GM12875 (cell line): ENCODE results near the gene PFKFB4.
A peak's percentile ranks its signal among the peaks of the same experiment; 100 is the strongest.

Source experiments
- H3K4me3 ChIP-seq: one replicate; pipeline ENCODE4 v1.5.1; 2011; ENCODE audit warnings: low read depth, low read length, control low read depth
- CTCF ChIP-seq: IDR thresholded peaks from 2 replicates; pipeline ENCODE4 v1.5.1; 2011; ENCODE audit warnings: low read depth, mild to moderate bottlenecking, control low read depth, inconsistent platforms, low read length, moderate library complexity, borderline replicate concordance; ENCODE audit not compliant: insufficient read depth

Gene PFKFB4

GRCh38 chr3:48565186-48565585, 8.6 kb upstream of the PFKFB4 start:
- no peak overlapping the region for H3K4me3 ChIP-seq
- no peak for TF ChIP-seq CTCF

- no peak overlapping the region for H3K4me3 ChIP-seq
- TF ChIP-seq CTCF, result no peak
Measured at GRCh38 chr3:48564667-48565066, 8.1 kb upstream of the PFKFB4 start.

- TF ChIP-seq CTCF, result no peak
- no peak overlapping the region for H3K4me3 ChIP-seq
Measured at GRCh38 chr3:48564022-48564421, 7.4 kb upstream of the PFKFB4 start.

- H3K4me3 ChIP-seq, result no peak within 1 kb of the TSS
- no peak for TF ChIP-seq CTCF
Measured at GRCh38 chr3:48563382-48563918, 6.8 kb upstream of the PFKFB4 start, which contains the start of gene UCN2. TSS of gene UCN2 (minus strand) at chr3:48563781. CDS start at chr3:48563124, 657 bp downstream.

- TF ChIP-seq CTCF, result no peak
- H3K4me3 ChIP-seq, result no peak overlapping the region
Measured at GRCh38 chr3:48562367-48563095, 5.9 kb upstream of the PFKFB4 start.

- no peak overlapping the region for H3K4me3 ChIP-seq
- TF ChIP-seq CTCF, result peak; percentile 20; the same call in 1 of the 2 replicates
Measured at GRCh38 chr3:48561045-48561736, 4.6 kb upstream of the PFKFB4 start.
